ENCODE data around the gene ERC2.

ERC2 gene

DNA sequence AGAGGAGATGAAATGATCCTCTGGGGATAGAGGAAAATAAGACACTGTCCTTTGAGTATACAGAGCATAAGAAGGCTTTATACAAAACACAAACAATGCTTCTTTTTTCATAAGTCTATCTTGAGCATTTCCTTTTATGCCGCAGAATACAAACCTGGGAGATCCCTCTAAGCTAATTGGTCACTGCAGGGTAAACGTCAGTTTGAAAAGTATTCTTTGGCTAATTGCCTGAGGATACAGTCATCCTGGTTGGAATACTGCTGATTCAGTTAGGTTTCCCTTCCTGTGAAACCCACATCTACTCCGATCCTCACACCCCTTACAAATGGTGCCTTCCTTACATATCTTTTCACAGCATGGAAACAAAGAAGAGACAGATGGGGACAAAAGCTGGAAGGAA is 991.8 kb downstream of the ERC2 start:
- DNase-seq (ENCODE audit: extremely low read depth, low read depth) = no peak
- TF ChIP-seq, protein P1, sequence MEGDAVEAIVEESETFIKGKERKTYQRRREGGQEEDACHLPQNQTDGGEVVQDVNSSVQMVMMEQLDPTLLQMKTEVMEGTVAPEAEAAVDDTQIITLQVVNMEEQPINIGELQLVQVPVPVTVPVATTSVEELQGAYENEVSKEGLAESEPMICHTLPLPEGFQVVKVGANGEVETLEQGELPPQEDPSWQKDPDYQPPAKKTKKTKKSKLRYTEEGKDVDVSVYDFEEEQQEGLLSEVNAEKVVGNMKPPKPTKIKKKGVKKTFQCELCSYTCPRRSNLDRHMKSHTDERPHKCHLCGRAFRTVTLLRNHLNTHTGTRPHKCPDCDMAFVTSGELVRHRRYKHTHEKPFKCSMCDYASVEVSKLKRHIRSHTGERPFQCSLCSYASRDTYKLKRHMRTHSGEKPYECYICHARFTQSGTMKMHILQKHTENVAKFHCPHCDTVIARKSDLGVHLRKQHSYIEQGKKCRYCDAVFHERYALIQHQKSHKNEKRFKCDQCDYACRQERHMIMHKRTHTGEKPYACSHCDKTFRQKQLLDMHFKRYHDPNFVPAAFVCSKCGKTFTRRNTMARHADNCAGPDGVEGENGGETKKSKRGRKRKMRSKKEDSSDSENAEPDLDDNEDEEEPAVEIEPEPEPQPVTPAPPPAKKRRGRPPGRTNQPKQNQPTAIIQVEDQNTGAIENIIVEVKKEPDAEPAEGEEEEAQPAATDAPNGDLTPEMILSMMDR (IDR thresholded peaks at IDR 0.05; ENCODE audit: low read depth, low read length, missing control alignments) = no peak
- peak overlapping the region; percentile 88 for H3K4me3 ChIP-seq (replicated peaks; ENCODE audit: low read depth, low read length)

DNA sequence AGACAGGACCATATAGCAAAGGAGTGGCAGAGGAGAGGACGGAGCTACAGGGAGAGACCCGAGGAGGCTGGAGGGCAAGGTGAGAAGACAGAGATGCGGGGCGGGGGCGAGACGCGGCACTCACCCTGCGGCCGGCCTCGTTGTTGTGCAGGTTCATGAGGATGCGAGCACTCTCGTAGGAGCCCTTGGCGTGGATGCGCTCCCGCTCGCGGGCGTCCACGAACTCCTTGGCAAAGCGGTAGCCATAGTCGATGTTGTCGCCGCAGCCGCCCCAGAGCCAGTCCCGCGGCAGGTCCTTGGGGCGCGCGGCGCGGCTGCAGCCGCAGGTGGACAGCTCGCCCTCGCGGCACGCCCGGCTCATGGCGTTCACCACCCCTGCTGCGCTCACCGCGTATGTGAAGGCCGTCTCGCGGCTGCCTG is 994.0 kb downstream of the ERC2 start:
- DNase-seq (ENCODE audit: extremely low read depth, low read depth) = no peak
- TF ChIP-seq, protein P1 (IDR thresholded peaks at IDR 0.05; ENCODE audit: low read depth, low read length, missing control alignments) = no peak
- no peak overlapping the region for H3K4me3 ChIP-seq (replicated peaks; ENCODE audit: low read depth, low read length)

DNA sequence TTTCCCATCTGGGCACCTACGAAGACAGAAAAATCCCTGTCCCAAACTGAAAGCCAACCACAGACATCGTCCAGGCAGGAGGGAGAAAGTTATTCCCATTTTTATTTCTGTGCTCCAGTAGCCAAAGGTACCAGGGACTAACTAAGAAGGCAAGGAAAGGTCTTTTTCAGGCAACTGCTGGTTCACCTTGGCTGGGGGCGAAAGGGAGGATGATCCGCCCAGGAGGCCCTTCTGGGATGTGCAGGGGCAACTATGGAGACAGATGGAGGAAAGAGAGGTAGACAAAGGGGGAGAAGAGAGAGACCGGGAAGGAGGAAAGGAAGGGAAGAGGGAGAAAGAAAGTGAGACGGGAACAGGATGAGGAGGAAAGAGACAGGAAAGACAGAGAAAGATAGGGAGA is 994.5 kb downstream of the ERC2 start:
- TF ChIP-seq, protein P1 (IDR thresholded peaks at IDR 0.05; ENCODE audit: low read depth, low read length, missing control alignments) = no peak
- DNase-seq (ENCODE audit: extremely low read depth, low read depth) = no peak
- no peak overlapping the region for H3K4me3 ChIP-seq (replicated peaks; ENCODE audit: low read depth, low read length)

DNA sequence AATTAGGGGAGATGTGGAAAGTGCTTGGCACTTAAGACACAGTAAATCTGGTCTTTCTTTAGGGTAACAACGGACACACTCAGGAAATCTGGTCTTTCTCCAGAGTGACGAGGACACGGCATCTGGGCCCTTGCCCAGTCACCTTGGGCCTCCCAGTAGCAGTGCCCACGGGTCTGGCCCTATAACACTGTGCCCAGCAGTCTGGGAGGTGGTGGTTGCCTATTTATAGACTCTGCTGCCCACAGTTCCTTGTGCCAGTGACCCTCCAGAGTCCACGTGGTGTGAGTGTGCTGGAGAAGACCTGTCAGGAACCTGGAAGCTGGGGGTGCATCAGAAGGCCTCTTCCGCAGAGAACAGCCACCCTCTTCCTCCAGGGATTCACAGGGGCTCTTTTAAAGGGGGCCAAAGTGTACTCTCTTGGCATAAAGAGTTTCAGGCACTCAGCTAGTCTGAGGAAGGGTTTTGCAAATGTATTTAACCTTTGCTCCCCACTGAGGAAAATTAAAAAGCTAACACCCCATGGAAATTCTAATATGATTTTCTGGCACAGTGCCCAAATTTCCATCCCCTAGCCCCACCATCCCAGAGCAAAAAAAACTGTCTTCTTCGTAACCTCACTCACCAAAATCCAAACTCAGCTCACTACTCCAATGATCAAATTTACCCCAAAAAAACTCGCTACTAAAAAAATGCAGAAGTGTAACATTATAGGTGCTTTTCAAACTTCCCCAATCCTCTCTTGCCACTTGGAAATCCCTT is 996.6 kb downstream of the ERC2 start:
- H3K4me3 ChIP-seq (replicated peaks; ENCODE audit: low read depth, low read length) = no peak overlapping the region
- TF ChIP-seq, protein P1 (IDR thresholded peaks at IDR 0.05; ENCODE audit: low read depth, low read length, missing control alignments) = no peak

DNA sequence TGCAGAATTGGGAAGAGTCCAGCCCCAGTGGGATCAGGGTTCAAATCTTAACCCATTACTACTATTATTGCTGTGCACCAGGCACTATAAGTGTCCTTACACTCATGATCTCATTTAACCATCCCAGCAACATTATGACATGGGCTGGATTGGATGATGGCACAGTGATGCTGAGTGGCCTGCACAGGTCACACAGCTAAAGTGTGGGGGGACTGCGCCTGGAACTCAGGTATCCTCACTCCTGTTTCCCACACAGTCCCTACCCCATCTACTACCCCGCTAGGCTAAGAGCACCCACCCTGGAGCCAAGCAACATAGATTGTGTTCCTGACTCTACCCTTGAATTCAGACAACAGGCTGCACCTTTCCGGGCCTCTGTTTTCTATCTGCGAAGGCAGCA is 997.2 kb downstream of the ERC2 start:
- TF ChIP-seq, protein P1 (IDR thresholded peaks at IDR 0.05; ENCODE audit: low read depth, low read length, missing control alignments) = no peak
- DNase-seq (ENCODE audit: extremely low read depth, low read depth) = no peak
- H3K4me3 ChIP-seq (replicated peaks; ENCODE audit: low read depth, low read length) = no peak overlapping the region

More for the DNA sequence above, 996.6 kb downstream of the ERC2 start:
- DNase-seq (ENCODE audit: extremely low read depth, low read depth) = no peak

DNA sequence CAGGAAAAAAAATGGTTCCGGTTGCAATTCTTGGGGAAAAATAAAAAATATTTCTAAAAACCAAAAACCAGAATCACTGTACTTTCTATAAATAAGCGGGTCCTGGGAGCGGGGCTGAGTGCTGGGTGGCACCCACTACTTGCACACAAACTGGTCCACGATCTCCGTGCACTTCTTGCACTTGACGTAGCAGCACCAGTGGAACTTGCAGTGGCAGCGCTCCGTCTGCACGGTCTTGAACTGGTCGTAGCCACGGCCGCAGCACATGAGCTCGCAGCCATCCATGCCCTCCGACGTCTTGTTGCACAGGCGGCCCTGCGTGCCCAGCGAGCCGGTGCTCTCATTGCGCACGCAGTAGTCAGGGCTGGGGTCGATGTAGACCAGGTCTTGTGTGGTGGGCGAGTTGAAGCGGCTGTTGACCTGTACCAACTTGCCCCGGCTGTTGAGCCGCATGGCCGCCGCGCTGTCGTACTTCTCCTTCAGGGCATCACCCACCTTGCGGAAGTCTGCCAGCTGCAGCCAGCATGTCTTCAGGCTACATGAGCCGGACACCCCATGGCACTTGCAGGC is 998.2 kb downstream of the ERC2 start:
- no peak for DNase-seq (ENCODE audit: extremely low read depth, low read depth)
- no peak overlapping the region for H3K4me3 ChIP-seq (replicated peaks; ENCODE audit: low read depth, low read length)
- TF ChIP-seq, protein P1 (IDR thresholded peaks at IDR 0.05; ENCODE audit: low read depth, low read length, missing control alignments) = no peak
